Liver (tissue), 9 donors: Measurements from ENCODE around the gene SPHK2. TPM values are rescaled to one million over a fixed set of nuclear protein-coding genes. Genes with fewer than 3 reads are reported as not detected.

ENCODE experiments used
- DNase-seq: peaks from one replicate; pipeline ENCODE4 v3.0.0-alpha.2; 2017; ENCODE audit warnings: low spot score
- H3K27ac ChIP-seq, 2 donors: one replicate each; pipeline ENCODE4 v1.7.0; 2013; ENCODE audit warnings: inconsistent platforms in 2 of 2, low read length in 2 of 2, control low read depth in 1 of 2, low read depth in 1 of 2, mild to moderate bottlenecking in 1 of 2
- H3K27me3 ChIP-seq, 4 donors: one replicate each; pipeline versions ENCODE4 v1.6.1 to v1.7.0; 2013; ENCODE audit warnings: low read length in 3 of 4, inconsistent platforms in 1 of 4, mild to moderate bottlenecking in 1 of 4, moderate library complexity in 1 of 4; ENCODE audit not compliant: control insufficient read depth in 4 of 4, insufficient read depth in 4 of 4
- H3K36me3 ChIP-seq, 4 donors: one replicate each; pipeline versions ENCODE4 v1.6.1 to v1.7.0; 2013; ENCODE audit warnings: low read length in 3 of 4, mild to moderate bottlenecking in 3 of 4, low read depth in 1 of 4, moderate library complexity in 1 of 4; ENCODE audit not compliant: control insufficient read depth in 4 of 4, insufficient read depth in 3 of 4
- H3K4me1 ChIP-seq, 4 donors: one replicate each; pipeline versions ENCODE4 v1.6.1 to v1.7.0; 2013; ENCODE audit warnings: low read length in 3 of 4, mild to moderate bottlenecking in 3 of 4, moderate library complexity in 1 of 4; ENCODE audit not compliant: control insufficient read depth in 4 of 4, insufficient read depth in 4 of 4
- H3K4me3 ChIP-seq, 3 donors: one replicate each; pipeline versions ENCODE4 v1.6.1 to v1.7.0; 2013; ENCODE audit warnings: low read length in 3 of 3, control low read depth in 1 of 3, low read depth in 1 of 3, mild to moderate bottlenecking in 1 of 3
- H3K9ac ChIP-seq, 2 donors: one replicate each; pipeline ENCODE4 v1.7.0; 2013; ENCODE audit warnings: low read length in 2 of 2, mild to moderate bottlenecking in 2 of 2, moderate library complexity in 2 of 2, control low read depth in 1 of 2, low read depth in 1 of 2
- H3K9me3 ChIP-seq, 4 donors: one replicate each; pipeline versions ENCODE4 v1.6.1 to v1.7.0; 2013; ENCODE audit warnings: low read length in 3 of 4; ENCODE audit not compliant: control insufficient read depth in 4 of 4
- ATF3 ChIP-seq: IDR thresholded peaks from 2 replicates; pipeline ENCODE4 v1.6.1; 2016; ENCODE audit warnings: antibody characterized with exemption
- CTCF ChIP-seq: fragments of 150-350 bp; IDR thresholded peaks from 2 replicates; pipeline ENCODE4 v1.5.1; 2017; ENCODE audit warnings: improper control_type of control experiment, low read depth, low read length; ENCODE audit not compliant: missing input control
- EGR1 ChIP-seq, 2 donors: IDR thresholded peaks; 2 replicates each; pipeline ENCODE4 v1.6.1; 2016 to 2018; ENCODE audit warnings: antibody characterized with exemption in 2 of 2, low read depth in 2 of 2
- FOXA1 ChIP-seq: IDR thresholded peaks from 2 replicates; pipeline ENCODE4 v1.6.1; 2016; ENCODE audit warnings: antibody characterized with exemption
- FOXA2 ChIP-seq: IDR thresholded peaks from 2 replicates; pipeline ENCODE4 v1.6.1; 2016; ENCODE audit warnings: antibody characterized with exemption
- HNF4A ChIP-seq, 2 donors: conservative IDR thresholded peaks; 2 replicates each; pipeline ENCODE4 v1.6.1; 2016; ENCODE audit warnings: antibody characterized with exemption in 2 of 2, mild to moderate bottlenecking in 2 of 2
- HNF4G ChIP-seq: IDR thresholded peaks from 2 replicates; pipeline ENCODE4 v1.6.1; 2016; ENCODE audit warnings: antibody characterized with exemption
- JUND ChIP-seq, 2 donors: IDR thresholded peaks; 2 replicates each; pipeline ENCODE4 v1.6.1; 2016; ENCODE audit warnings: antibody characterized with exemption in 2 of 2
- MAX ChIP-seq: IDR thresholded peaks from 2 replicates; pipeline ENCODE4 v1.6.1; 2016; ENCODE audit warnings: antibody characterized with exemption
- RAD21 ChIP-seq, 2 donors: IDR thresholded peaks; 2 replicates each; pipeline ENCODE4 v1.6.1; 2016; ENCODE audit warnings: antibody characterized with exemption in 2 of 2, mild to moderate bottlenecking in 2 of 2
- REST ChIP-seq: IDR thresholded peaks from 2 replicates; pipeline ENCODE4 v1.6.1; 2016; ENCODE audit warnings: antibody characterized with exemption, mild to moderate bottlenecking
- SP1 ChIP-seq: IDR thresholded peaks from 2 replicates; pipeline ENCODE4 v1.6.1; 2018; ENCODE audit warnings: antibody characterized with exemption, mild to moderate bottlenecking
- TAF1 ChIP-seq: conservative IDR thresholded peaks from 2 replicates; pipeline ENCODE4 v1.6.1; 2016; ENCODE audit warnings: antibody characterized with exemption, mild to moderate bottlenecking
- YY1 ChIP-seq: IDR thresholded peaks from 2 replicates; pipeline ENCODE4 v1.6.1; 2016; ENCODE audit warnings: antibody characterized with exemption, mild to moderate bottlenecking
- ZBTB33 ChIP-seq: IDR thresholded peaks from 2 replicates; pipeline ENCODE4 v1.6.1; 2016; ENCODE audit warnings: antibody characterized with exemption
- WGBS: extraction: QIAGEN DNeasy Blood & Tissue Kit; methylation state at CpG from one replicate; pipeline ENCODE4 v1.1.7; 2013; 5-methylcytosine and 5-hydroxymethylcytosine counted together
- polyA plus RNA-seq, 2 donors: library from polyadenylated mRNA; stranded (reverse) in 1 of 2; unstranded in 1 of 2; fragments of 200-250 nt in 1 of 2; fragments of >200 nt in 1 of 2; fragmentation: Nextera tagmentation in 1 of 2; extraction: Ambion mirVana in 1 of 2; gene quantifications; one replicate each; pipeline versions ENCODE4 v1.2.1 to v1.2.3, GENCODE V29; 2013 to 2015
- total RNA-seq, 2 donors: library from RNA; depleted of rRNA; stranded (reverse); fragments of >200 nt; gene quantifications; one replicate each; pipeline ENCODE4 v1.2.3, GENCODE V29; 2014
- donor health status: healthy.
- donor health status: healthy.
- donor health status: healthy.
- donor health status: healthy.
- donor health status: healthy.

Gene SPHK2
- total and polyA plus RNA-seq, 4 donors: 9.6 to 17.3 (median 12.3) TPM

- H3K4me3 ChIP-seq: no peak overlapping the region
- peak overlapping the region; percentile 32 to 34 for H3K9ac ChIP-seq
- no peaks in the 10 kb centered on the region for H3K36me3 ChIP-seq
- H3K27me3 ChIP-seq: no peaks in the 10 kb centered on the region
- peak overlapping the region; percentile 64 to 82 for H3K27ac ChIP-seq
- H3K4me1 ChIP-seq: peaks cover 2 to 21% (median 12%) of the 10 kb centered on the region in 4 donors
- H3K9me3 ChIP-seq: no peaks in the 10 kb centered on the region
- TF ChIP-seq FOXA2 (no peak), HNF4A (conservative IDR thresholded peaks at IDR 0.05) (no peak), ATF3 (no peak), JUND (IDR thresholded peaks at IDR 0.05) (no peak), TAF1 (no peak), RAD21 (IDR thresholded peaks at IDR 0.05) (no peak), FOXA1 (no peak), MAX (no peak), YY1 (no peak), EGR1 (IDR thresholded peaks at IDR 0.05; ENCODE audit: low read depth in 2 of 2) (no peak), HNF4G (no peak)
- no peak for DNase-seq
- WGBS: 1% methylated on average over 6 of the region's 6 CpGs
These were observed 26.3 kb downstream of the SPHK2 start for GRCh38 chr19:48645620-48646000.

GRCh38 chr19:48646001-48646721 lies 26.9 kb downstream of the SPHK2 start, which contains the start of gene CA11:
Gene CA11, minus strand, starts transcription at chr19:48646187. Its CDS starts 555 bp downstream, at chr19:48645632.
- 2% methylated on average over 33 of the region's 33 CpGs for WGBS
- no peaks in the 10 kb centered on the region for H3K27me3 ChIP-seq
- TF ChIP-seq RAD21 (IDR thresholded peaks at IDR 0.05) (peak; percentile 83 to 87), ATF3 (no peak), CTCF (peak; percentile 70)
- peak within 1 kb of the TSS; percentile 8 to 35 (median 11) for H3K4me3 ChIP-seq
- no peaks in the 10 kb centered on the region for H3K36me3 ChIP-seq
- peaks cover 2 to 21% (median 11%) of the 10 kb centered on the region in 4 donors for H3K4me1 ChIP-seq
- peak; percentile 78 for DNase-seq
- peak within 1 kb of the TSS; percentile 32 to 34 for H3K9ac ChIP-seq
- no peaks in the 10 kb centered on the region for H3K9me3 ChIP-seq
- H3K27ac ChIP-seq: peak within 1 kb of the TSS; percentile 64 to 82

- Histone ChIP-seq H3K27me3 (no peaks in the 10 kb centered on the region), H3K9me3 (no peaks in the 10 kb centered on the region), H3K27ac (no peak overlapping the region), H3K4me1 (peaks cover 2 to 21% (median 10%) of the 10 kb centered on the region in 4 donors), H3K4me3 (no peak overlapping the region), H3K36me3 (no peaks in the 10 kb centered on the region), H3K9ac (no peak overlapping the region)
- no peak for DNase-seq
- WGBS: 18% methylated on average over 9 of the region's 10 CpGs
- TF ChIP-seq HNF4A (conservative IDR thresholded peaks at IDR 0.05): no peak
- no peak for TF ChIP-seq ZBTB33
- TF ChIP-seq SP1: no peak
- no peak for TF ChIP-seq CTCF
- TF ChIP-seq FOXA2: no peak
- TF ChIP-seq EGR1 (IDR thresholded peaks at IDR 0.05; ENCODE audit: low read depth in 2 of 2): no peak
- no peak for TF ChIP-seq REST
- no peak for TF ChIP-seq YY1
- TF ChIP-seq JUND (IDR thresholded peaks at IDR 0.05): no peak
These were observed 27.5 kb downstream of the SPHK2 start for GRCh38 chr19:48646722-48647216.
